Panc1 (cell line): ENCODE results near the gene HMGN4. TPM values are rescaled to one million over a fixed set of nuclear protein-coding genes. Genes with fewer than 3 reads are reported as not detected.

Experiments
- ATAC-seq: fragments of 200-7000 bp; cut with Tn5 transposase; 2 replicates; pipeline ENCODE4 v1.9.1; 2020; ENCODE audit warnings: mild to moderate bottlenecking, moderate library complexity
- BruUV-seq: library from RNA; stranded (reverse); fragments of 400-500 nt; replicated peaks from 2 replicates; lab custom pipeline; 2021; lab: Mats Ljungman, UMichigan
- CTCF ChIA-PET: fragments of 300-600 bp; sonication (Branson Sonifier 250); formaldehyde crosslinking; loops from one replicate; lab custom pipeline; 2022; ENCODE audit warnings: antibody characterized with exemption; lab: Charles Lee
- POLR2A ChIA-PET: fragments of 300-600 bp; sonication (Branson Sonifier 250); formaldehyde crosslinking; loops from one replicate; lab custom pipeline; 2022; ENCODE audit warnings: antibody characterized with exemption; lab: Charles Lee
- DNase-seq: peaks from one replicate; pipeline ENCODE4 v3.0.0-alpha.2; 2010; ENCODE audit warnings: low read depth, low spot score
- H3K27ac ChIP-seq: 2 replicates; pipeline ENCODE4 v1.5.1; 2011; ENCODE audit warnings: mild to moderate bottlenecking, low read length, inconsistent platforms
- H3K27me3 ChIP-seq: fragments of 200-500 bp; sonication (Bioruptor generic); 2 replicates; pipeline ENCODE4 v1.6.0; 2014; ENCODE audit warnings: low read length, inconsistent platforms; ENCODE audit not compliant: control insufficient read depth, insufficient read depth
- H3K36me3 ChIP-seq: fragments of 200-500 bp; sonication (Bioruptor generic); 2 replicates; pipeline ENCODE4 v1.5.1; 2014; ENCODE audit warnings: inconsistent platforms, mild to moderate bottlenecking, low read length, moderate library complexity; ENCODE audit not compliant: control insufficient read depth, insufficient read depth
- H3K4me1 ChIP-seq: 2 replicates; pipeline ENCODE4 v1.5.1; 2011; ENCODE audit warnings: inconsistent platforms, mild to moderate bottlenecking, low read length, moderate library complexity; ENCODE audit not compliant: control insufficient read depth, insufficient read depth
- H3K4me3 ChIP-seq, 2 experiments: 2 replicates each; pipeline ENCODE4 v1.5.1; 2011 to 2012; ENCODE audit warnings: low read depth in 2 of 2, low read length in 2 of 2, mild to moderate bottlenecking in 2 of 2, inconsistent platforms in 1 of 2, moderate library complexity in 1 of 2
- H3K9me3 ChIP-seq: fragments of 200-500 bp; sonication (Bioruptor generic); 2 replicates; pipeline ENCODE4 v1.5.1; 2014; ENCODE audit warnings: low read depth, mild to moderate bottlenecking, inconsistent platforms, low read length, moderate library complexity; ENCODE audit not compliant: control insufficient read depth, insufficient read depth
- CTCF ChIP-seq: fragments of 450-650 bp; IDR thresholded peaks from 2 replicates; pipeline ENCODE4 v1.5.1; 2017; ENCODE audit warnings: mild to moderate bottlenecking
- POLR2AphosphoS5 ChIP-seq: IDR thresholded peaks from 2 replicates; pipeline ENCODE4 v1.6.1; 2012; ENCODE audit warnings: mild to moderate bottlenecking, low read depth, low read length, moderate library complexity
- REST ChIP-seq, 2 experiments: IDR thresholded peaks; 2 replicates each; pipeline ENCODE4 v1.6.1; 2011 to 2012; ENCODE audit warnings: low read depth in 2 of 2, control low read depth in 1 of 2, low read length in 1 of 2, mild to moderate bottlenecking in 1 of 2, moderate library complexity in 1 of 2; ENCODE audit not compliant: insufficient read depth in 1 of 2
- SIN3A ChIP-seq: IDR thresholded peaks from 2 replicates; pipeline ENCODE4 v1.6.1; 2012; ENCODE audit warnings: low read depth, mild to moderate bottlenecking, low read length, moderate library complexity, borderline replicate concordance; ENCODE audit not compliant: insufficient read depth
- TCF7L2 ChIP-seq: IDR thresholded peaks from 2 replicates; pipeline ENCODE4 v1.6.1; 2011; ENCODE audit warnings: mild to moderate bottlenecking, low read depth, low read length, inconsistent platforms
- in situ Hi-C: cut with HindIII; loops from 2 replicates; pipeline ENCODE4 v1.10.0; 2016; ENCODE audit warnings: low sequenced_read_pairs, low pct_unique_long_range_greater_than_20kb
- intact Hi-C: fragments of 100-400 bp; cut with micrococcal nuclease; formaldehyde crosslinking; loops from one replicate; pipeline ENCODE4 v1.10.0; 2022; ENCODE audit not compliant: unreplicated experiment
- total RNA-seq: library from RNA; stranded (reverse); gene quantifications from one replicate; pipeline ENCODE4 v1.2.1, GENCODE V29; 2021; ENCODE audit not compliant: unreplicated experiment

Gene HMGN4
- total RNA-seq, 1 experiment from 2014 or later = 60.5 TPM

DNA sequence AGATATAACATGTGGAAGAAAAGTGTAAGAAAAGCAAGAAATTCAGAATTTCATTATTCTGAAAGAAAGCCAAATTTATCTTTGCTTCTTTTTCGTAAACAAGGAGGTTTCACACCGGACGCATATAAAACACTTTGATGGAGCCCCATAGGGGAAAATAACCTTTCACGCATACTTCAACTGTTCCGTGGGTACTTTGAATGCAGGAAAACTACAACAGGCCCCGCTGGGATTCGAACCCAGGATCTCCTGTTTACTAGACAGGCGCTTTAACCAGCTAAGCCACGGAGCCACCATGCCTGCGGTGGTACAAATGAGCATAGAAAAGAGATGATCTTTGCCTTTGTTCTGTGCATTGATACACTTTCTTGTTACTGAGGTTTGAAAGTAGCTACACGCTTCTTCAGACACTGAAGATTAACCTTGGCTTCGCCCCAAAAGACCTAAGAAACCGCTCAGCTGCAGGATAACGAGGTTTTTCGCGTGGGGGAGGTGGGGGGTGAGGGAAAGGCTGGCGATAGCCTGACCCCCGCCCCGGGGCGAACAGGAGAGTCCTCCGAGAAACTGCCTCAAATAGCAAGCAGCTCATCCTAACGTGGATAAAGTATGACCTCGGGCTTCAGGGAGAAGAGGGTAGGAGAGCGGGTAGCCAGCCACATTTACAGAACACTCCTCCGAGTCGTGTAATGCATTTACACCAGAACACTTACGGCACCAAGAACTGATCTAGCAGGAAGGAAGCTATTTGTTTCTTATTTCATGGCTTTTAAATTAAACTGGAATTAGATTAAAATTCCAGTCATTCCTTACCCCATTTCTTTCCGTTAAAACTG lies 5.3 kb upstream of the HMGN4 start:
- TF ChIP-seq POLR2AphosphoS5 (no peak; the same call in 1 of the 2 replicates), SIN3A (peak; percentile 42; the same call in 1 of the 2 replicates), CTCF (no peak), TCF7L2 (peak; percentile 72), REST (IDR thresholded peaks at IDR 0.05; ENCODE audit: insufficient read depth in 1 of 2, low read depth in 2 of 2, low read length in 1 of 2) (no peak)
- in situ Hi-C loops = no loop called here
- no peaks in the 10 kb centered on the region for H3K9me3 ChIP-seq
- H3K4me3 ChIP-seq = peak overlapping the region; percentile 72 to 84
- no peaks in the 10 kb centered on the region for H3K27me3 ChIP-seq
- H3K36me3 ChIP-seq = no peaks in the 10 kb centered on the region
- peak; percentile 77 for ATAC-seq
- POLR2A ChIA-PET = interaction anchor here (0.6 kb wide), 1 partner anchor 599 kb away, joined by 3 read pairs; a partner anchor contains a TSS
- peaks cover 27% of the 10 kb centered on the region for H3K4me1 ChIP-seq
- peak overlapping the region; percentile 82 for H3K27ac ChIP-seq
- DNase-seq = peak; percentile 98
- CTCF ChIA-PET = no interaction called here
- no TSS peak for BruUV-seq
- intact Hi-C loops = no loop called here

DNA sequence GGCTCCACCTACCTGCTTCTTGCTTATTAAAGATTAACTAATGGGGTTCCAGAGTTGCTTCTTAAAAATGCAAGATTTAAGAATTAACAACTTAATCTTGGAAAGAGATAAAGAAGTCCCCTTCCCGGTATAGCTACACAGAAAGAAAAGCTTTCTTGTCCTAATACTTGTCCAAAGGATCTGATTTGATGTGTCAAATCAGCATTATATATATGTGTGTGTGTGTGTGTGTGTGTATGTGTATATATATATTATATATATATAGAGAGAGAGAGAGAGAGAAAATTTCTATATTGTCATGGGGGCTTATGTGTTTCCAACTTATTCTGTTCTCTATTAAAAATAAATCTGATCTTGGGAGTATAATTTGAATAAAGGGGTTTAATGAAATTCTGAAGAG lies 4.6 kb upstream of the HMGN4 start:
- ChIA-PET POLR2A (interaction anchor here (0.6 kb wide), 1 partner anchor 599 kb away, joined by 3 read pairs; a partner anchor contains a TSS), CTCF (no interaction called here)
- no peak for DNase-seq
- H3K4me3 ChIP-seq = peak overlapping the region; percentile 72 to 84
- ATAC-seq = no peak
- in situ Hi-C loops = no loop called here
- H3K27me3 ChIP-seq = no peaks in the 10 kb centered on the region
- H3K27ac ChIP-seq = peak overlapping the region; percentile 82
- peaks cover 27% of the 10 kb centered on the region for H3K4me1 ChIP-seq
- no peaks in the 10 kb centered on the region; the same call in 1 of the 2 replicates for H3K36me3 ChIP-seq
- no TSS peak for BruUV-seq
- TF ChIP-seq REST (IDR thresholded peaks at IDR 0.05; ENCODE audit: insufficient read depth in 1 of 2, low read depth in 2 of 2, low read length in 1 of 2) = no peak
- TF ChIP-seq CTCF = no peak
- no peak for TF ChIP-seq TCF7L2
- no peak for TF ChIP-seq SIN3A
- TF ChIP-seq POLR2AphosphoS5 = no peak
- no peaks in the 10 kb centered on the region for H3K9me3 ChIP-seq
- intact Hi-C loops = no loop called here
